GM12878 (cell line): ENCODE results near the gene DCAF17. TPM values are rescaled to one million over a fixed set of nuclear protein-coding genes. Genes with fewer than 3 reads are reported as not detected.

Source experiments
- ASH2L ChIP-seq: fragments of 300-600, 200-600 bp; sonication (generic); IDR thresholded peaks from 2 replicates; pipeline ENCODE4 v1.6.1; 2017; ENCODE audit warnings: low read depth, mild to moderate bottlenecking, borderline replicate concordance
- ATF7 ChIP-seq: fragments of 450-650 bp; IDR thresholded peaks from 2 replicates; pipeline ENCODE4 v1.6.1; 2016; ENCODE audit warnings: low read depth, mild to moderate bottlenecking
- BACH1 ChIP-seq: fragments of 450-650 bp; IDR thresholded peaks from 2 replicates; pipeline ENCODE4 v1.6.1; 2017; ENCODE audit warnings: mild to moderate bottlenecking, borderline replicate concordance
- BHLHE40 ChIP-seq, 2 experiments: fragments of 450-650 bp in 1 of 2; IDR thresholded peaks; 2 replicates each; pipeline ENCODE4 v1.6.1; 2011 to 2017; ENCODE audit warnings: low read depth in 2 of 2, borderline replicate concordance in 1 of 2, improper control_type of control experiment in 1 of 2, low read length in 1 of 2, mild to moderate bottlenecking in 1 of 2
- BMI1 ChIP-seq: fragments of 450-650 bp; IDR thresholded peaks from 2 replicates; pipeline ENCODE4 v1.6.1; 2016; ENCODE audit warnings: mild to moderate bottlenecking, moderate library complexity, borderline replicate concordance
- CHD2 ChIP-seq: IDR thresholded peaks from 2 replicates; pipeline ENCODE4 v1.6.1; 2011; ENCODE audit warnings: low read depth, low read length, improper control_type of control experiment, borderline replicate concordance
- DPF2 ChIP-seq: fragments of 450-650 bp; IDR thresholded peaks from 2 replicates; pipeline ENCODE4 v1.6.1; 2017; ENCODE audit warnings: mild to moderate bottlenecking
- GATAD2B ChIP-seq: fragments of 450-650 bp; conservative IDR thresholded peaks from 2 replicates; pipeline ENCODE4 v1.6.1; 2017; ENCODE audit warnings: low read depth, mild to moderate bottlenecking, moderate library complexity
- HDAC6 ChIP-seq: fragments of 200-600 bp; sonication (generic); IDR thresholded peaks from one replicate; pipeline ENCODE4 v1.8.0; 2017; ENCODE audit warnings: antibody characterized with exemption; ENCODE audit not compliant: unreplicated experiment
- NR2F1 ChIP-seq: fragments of 450-650 bp; conservative IDR thresholded peaks from 2 replicates; pipeline ENCODE4 v1.6.1; 2017; ENCODE audit warnings: mild to moderate bottlenecking
- PAX8 ChIP-seq: fragments of 450-650 bp; IDR thresholded peaks from 2 replicates; pipeline ENCODE4 v1.6.1; 2017; ENCODE audit warnings: mild to moderate bottlenecking, moderate library complexity
- SMAD1 ChIP-seq: fragments of 450-650 bp; IDR thresholded peaks from 2 replicates; pipeline ENCODE4 v1.6.1; 2018; ENCODE audit warnings: mild to moderate bottlenecking, low read depth; ENCODE audit not compliant: partially characterized antibody
- SMAD5 ChIP-seq: IDR thresholded peaks from 2 replicates; pipeline ENCODE4 v1.6.1; 2016; ENCODE audit warnings: antibody characterized with exemption, low read depth
- TAF1 ChIP-seq: IDR thresholded peaks from 2 replicates; pipeline ENCODE4 v1.6.1; 2011; ENCODE audit warnings: mild to moderate bottlenecking, low read depth, low read length, borderline replicate concordance
- TBL1XR1 ChIP-seq: IDR thresholded peaks from 2 replicates; pipeline ENCODE4 v1.6.1; 2012; ENCODE audit warnings: low read depth, low read length, improper control_type of control experiment
- polyA plus RNA-seq, 11 experiments: library from polyadenylated mRNA; depleted of rRNA in 4 of 11; unstranded in 6 of 11; stranded (reverse) in 5 of 11; fragments of >200 nt; fragmentation: Nextera tagmentation in 4 of 11; fragmentation: Illumina TruSeq in 1 of 11; extraction: Ambion mirVana in 4 of 11; extraction: Trizol in 1 of 11; gene quantifications; 1 replicate in 1 of 11; 2 replicates in 10 of 11; pipeline versions ENCODE4 v1.2.1 to v1.2.3, GENCODE V29; 2011 to 2016; ENCODE audit warnings: inconsistent platforms in 2 of 11, missing spikeins in 2 of 11, low read depth in 1 of 11
- total RNA-seq, 4 experiments: library from RNA; depleted of rRNA in 3 of 4; stranded (reverse); fragments of >200 nt in 3 of 4; fragmentation: Illumina TruSeq in 1 of 4; extraction: Trizol in 1 of 4; gene quantifications; 2 replicates each; pipeline versions ENCODE4 v1.2.1 to v1.2.3, GENCODE V29; 2013 to 2021
- TF ChIP-seq, protein P1 (sequence below): fragments of 450-650 bp; IDR thresholded peaks from 2 replicates; pipeline ENCODE4 v1.6.1; 2017; ENCODE audit warnings: mild to moderate bottlenecking, moderate library complexity
- TF ChIP-seq, protein P2 (sequence below): fragments of 450-650 bp; IDR thresholded peaks from 2 replicates; pipeline ENCODE4 v1.6.1; 2017; ENCODE audit warnings: mild to moderate bottlenecking
- TF ChIP-seq, protein P3 (sequence below): fragments of 450-650 bp; IDR thresholded peaks from 2 replicates; pipeline ENCODE4 v1.6.1; 2017; ENCODE audit warnings: antibody characterized with exemption, mild to moderate bottlenecking, moderate library complexity
- TF ChIP-seq, protein P4 (sequence below): fragments of 450-650 bp; IDR thresholded peaks from 2 replicates; pipeline ENCODE4 v1.6.1; 2016; ENCODE audit warnings: mild to moderate bottlenecking

Gene DCAF17
- total and polyA plus RNA-seq, 10 of the 15 experiments (the other 5 are each of a cell fraction or from before 2014, with no cell fraction given) = 5.2 to 32.9 (median 23.4) TPM

DNA sequence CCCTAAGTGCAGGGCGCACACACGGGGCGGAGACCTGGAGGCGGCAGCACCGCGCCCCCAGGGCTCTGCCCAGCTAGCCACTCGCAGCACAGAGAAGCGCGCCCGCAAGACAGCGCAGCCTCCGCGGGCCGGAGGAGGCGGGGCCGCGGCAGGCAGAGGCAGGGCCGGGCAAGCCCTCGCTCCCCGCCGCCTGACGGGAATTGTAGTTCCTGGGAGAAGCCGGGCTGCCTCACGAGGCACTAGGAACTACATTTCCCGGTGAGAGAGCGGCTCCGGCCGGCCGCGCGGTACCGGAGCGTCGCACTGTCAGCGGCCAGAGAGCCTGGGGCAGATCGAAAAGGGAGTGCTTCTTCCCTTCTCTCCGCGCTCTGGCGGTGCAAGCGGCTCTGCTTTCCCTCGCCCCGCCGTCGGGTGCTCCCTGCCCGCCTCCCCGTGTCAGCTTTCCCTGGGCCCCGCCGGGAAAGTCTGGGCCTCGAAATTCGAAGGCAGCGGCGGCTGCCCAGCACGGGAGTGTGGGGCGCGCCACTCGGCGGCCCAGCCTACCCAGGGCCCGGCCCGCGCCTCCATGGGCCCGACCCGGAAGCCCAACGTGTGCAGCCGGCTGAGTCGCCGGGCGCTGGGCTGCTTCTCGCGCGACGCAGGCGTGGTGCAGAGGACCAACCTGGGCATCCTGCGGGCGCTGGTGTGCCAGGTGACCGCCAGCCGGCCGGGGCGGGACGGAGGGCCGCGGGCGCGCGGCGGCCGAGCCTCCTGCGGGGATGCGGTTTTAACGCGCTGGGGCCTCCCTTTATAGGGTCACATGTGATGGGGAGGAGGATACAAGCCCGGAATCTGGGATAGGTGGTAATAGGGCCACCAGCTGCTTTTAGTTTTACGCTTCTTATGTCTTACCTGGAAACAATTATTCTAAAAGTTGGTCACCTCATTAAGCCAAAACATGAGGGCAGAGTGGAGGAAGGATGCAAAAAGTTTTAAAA is at the start of gene DCAF17 (continued):
- TF ChIP-seq, protein P1, sequence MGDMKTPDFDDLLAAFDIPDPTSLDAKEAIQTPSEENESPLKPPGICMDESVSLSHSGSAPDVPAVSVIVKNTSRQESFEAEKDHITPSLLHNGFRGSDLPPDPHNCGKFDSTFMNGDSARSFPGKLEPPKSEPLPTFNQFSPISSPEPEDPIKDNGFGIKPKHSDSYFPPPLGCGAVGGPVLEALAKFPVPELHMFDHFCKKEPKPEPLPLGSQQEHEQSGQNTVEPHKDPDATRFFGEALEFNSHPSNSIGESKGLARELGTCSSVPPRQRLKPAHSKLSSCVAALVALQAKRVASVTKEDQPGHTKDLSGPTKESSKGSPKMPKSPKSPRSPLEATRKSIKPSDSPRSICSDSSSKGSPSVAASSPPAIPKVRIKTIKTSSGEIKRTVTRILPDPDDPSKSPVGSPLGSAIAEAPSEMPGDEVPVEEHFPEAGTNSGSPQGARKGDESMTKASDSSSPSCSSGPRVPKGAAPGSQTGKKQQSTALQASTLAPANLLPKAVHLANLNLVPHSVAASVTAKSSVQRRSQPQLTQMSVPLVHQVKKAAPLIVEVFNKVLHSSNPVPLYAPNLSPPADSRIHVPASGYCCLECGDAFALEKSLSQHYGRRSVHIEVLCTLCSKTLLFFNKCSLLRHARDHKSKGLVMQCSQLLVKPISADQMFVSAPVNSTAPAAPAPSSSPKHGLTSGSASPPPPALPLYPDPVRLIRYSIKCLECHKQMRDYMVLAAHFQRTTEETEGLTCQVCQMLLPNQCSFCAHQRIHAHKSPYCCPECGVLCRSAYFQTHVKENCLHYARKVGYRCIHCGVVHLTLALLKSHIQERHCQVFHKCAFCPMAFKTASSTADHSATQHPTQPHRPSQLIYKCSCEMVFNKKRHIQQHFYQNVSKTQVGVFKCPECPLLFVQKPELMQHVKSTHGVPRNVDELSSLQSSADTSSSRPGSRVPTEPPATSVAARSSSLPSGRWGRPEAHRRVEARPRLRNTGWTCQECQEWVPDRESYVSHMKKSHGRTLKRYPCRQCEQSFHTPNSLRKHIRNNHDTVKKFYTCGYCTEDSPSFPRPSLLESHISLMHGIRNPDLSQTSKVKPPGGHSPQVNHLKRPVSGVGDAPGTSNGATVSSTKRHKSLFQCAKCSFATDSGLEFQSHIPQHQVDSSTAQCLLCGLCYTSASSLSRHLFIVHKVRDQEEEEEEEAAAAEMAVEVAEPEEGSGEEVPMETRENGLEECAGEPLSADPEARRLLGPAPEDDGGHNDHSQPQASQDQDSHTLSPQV = peak; percentile 44; the same call in 1 of the 2 replicates
- TF ChIP-seq ATF7 = no peak
- TF ChIP-seq BMI1 = no peak
- no peak for TF ChIP-seq PAX8
- peak; percentile 44; the same call in 1 of the 2 replicates for TF ChIP-seq TBL1XR1
- peak; percentile 70 for TF ChIP-seq TAF1
- TF ChIP-seq CHD2 = peak; percentile 91
- no peak for TF ChIP-seq HDAC6
- TF ChIP-seq DPF2 = peak; percentile 77; the same call in 1 of the 2 replicates
- TF ChIP-seq, protein P2, sequence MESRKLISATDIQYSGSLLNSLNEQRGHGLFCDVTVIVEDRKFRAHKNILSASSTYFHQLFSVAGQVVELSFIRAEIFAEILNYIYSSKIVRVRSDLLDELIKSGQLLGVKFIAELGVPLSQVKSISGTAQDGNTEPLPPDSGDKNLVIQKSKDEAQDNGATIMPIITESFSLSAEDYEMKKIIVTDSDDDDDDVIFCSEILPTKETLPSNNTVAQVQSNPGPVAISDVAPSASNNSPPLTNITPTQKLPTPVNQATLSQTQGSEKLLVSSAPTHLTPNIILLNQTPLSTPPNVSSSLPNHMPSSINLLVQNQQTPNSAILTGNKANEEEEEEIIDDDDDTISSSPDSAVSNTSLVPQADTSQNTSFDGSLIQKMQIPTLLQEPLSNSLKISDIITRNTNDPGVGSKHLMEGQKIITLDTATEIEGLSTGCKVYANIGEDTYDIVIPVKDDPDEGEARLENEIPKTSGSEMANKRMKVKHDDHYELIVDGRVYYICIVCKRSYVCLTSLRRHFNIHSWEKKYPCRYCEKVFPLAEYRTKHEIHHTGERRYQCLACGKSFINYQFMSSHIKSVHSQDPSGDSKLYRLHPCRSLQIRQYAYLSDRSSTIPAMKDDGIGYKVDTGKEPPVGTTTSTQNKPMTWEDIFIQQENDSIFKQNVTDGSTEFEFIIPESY = no peak
- 0 out of 2 replicates have a peak, but pooled peaks have one; percentile 61 for TF ChIP-seq ASH2L
- TF ChIP-seq BHLHE40 (IDR thresholded peaks at IDR 0.05; ENCODE audit: borderline replicate concordance in 1 of 2, low read depth in 2 of 2, low read length in 1 of 2) = peak; percentile 23 to 84; a peak in 3 of 4 replicates
- TF ChIP-seq, protein P3, sequence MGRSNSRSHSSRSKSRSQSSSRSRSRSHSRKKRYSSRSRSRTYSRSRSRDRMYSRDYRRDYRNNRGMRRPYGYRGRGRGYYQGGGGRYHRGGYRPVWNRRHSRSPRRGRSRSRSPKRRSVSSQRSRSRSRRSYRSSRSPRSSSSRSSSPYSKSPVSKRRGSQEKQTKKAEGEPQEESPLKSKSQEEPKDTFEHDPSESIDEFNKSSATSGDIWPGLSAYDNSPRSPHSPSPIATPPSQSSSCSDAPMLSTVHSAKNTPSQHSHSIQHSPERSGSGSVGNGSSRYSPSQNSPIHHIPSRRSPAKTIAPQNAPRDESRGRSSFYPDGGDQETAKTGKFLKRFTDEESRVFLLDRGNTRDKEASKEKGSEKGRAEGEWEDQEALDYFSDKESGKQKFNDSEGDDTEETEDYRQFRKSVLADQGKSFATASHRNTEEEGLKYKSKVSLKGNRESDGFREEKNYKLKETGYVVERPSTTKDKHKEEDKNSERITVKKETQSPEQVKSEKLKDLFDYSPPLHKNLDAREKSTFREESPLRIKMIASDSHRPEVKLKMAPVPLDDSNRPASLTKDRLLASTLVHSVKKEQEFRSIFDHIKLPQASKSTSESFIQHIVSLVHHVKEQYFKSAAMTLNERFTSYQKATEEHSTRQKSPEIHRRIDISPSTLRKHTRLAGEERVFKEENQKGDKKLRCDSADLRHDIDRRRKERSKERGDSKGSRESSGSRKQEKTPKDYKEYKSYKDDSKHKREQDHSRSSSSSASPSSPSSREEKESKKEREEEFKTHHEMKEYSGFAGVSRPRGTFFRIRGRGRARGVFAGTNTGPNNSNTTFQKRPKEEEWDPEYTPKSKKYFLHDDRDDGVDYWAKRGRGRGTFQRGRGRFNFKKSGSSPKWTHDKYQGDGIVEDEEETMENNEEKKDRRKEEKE = no peak
- peak; percentile 96 for TF ChIP-seq GATAD2B
- peak; percentile 59 for TF ChIP-seq BACH1
- TF ChIP-seq, protein P4, sequence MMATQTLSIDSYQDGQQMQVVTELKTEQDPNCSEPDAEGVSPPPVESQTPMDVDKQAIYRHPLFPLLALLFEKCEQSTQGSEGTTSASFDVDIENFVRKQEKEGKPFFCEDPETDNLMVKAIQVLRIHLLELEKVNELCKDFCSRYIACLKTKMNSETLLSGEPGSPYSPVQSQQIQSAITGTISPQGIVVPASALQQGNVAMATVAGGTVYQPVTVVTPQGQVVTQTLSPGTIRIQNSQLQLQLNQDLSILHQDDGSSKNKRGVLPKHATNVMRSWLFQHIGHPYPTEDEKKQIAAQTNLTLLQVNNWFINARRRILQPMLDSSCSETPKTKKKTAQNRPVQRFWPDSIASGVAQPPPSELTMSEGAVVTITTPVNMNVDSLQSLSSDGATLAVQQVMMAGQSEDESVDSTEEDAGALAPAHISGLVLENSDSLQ = 0 out of 2 replicates have a peak, but pooled peaks have one; percentile 28
- TF ChIP-seq NR2F1 = peak; percentile 53
- peak; percentile 22; the same call in 1 of the 2 replicates for TF ChIP-seq SMAD5
- TF ChIP-seq SMAD1 = no peak
